ENCODE measurements around the gene ZNF33A. TPM values are rescaled to one million over a fixed set of nuclear protein-coding genes. Genes with fewer than 3 reads are reported as not detected.

ZNF33A gene
- total and polyA plus RNA-seq, 2 of the 4 experiments (the other 2 are of a cell fraction) = 5.6 to 14.3 TPM

GRCh38 chr10:38094158-38094926 lies 83.9 kb downstream of the ZNF33A start, which contains the start of gene ZNF37A (continued):
- TF ChIP-seq CHD1 (IDR thresholded peaks at IDR 0.05; ENCODE audit: low read depth, low read length) (no peak), RFX5 (IDR thresholded peaks at IDR 0.05; ENCODE audit: low read depth, low read length) (no peak), POLR2A (IDR thresholded peaks at IDR 0.05; ENCODE audit: low read depth, low read length) (0 out of 2 replicates have a peak, but pooled peaks have one; percentile 49)

DNA sequence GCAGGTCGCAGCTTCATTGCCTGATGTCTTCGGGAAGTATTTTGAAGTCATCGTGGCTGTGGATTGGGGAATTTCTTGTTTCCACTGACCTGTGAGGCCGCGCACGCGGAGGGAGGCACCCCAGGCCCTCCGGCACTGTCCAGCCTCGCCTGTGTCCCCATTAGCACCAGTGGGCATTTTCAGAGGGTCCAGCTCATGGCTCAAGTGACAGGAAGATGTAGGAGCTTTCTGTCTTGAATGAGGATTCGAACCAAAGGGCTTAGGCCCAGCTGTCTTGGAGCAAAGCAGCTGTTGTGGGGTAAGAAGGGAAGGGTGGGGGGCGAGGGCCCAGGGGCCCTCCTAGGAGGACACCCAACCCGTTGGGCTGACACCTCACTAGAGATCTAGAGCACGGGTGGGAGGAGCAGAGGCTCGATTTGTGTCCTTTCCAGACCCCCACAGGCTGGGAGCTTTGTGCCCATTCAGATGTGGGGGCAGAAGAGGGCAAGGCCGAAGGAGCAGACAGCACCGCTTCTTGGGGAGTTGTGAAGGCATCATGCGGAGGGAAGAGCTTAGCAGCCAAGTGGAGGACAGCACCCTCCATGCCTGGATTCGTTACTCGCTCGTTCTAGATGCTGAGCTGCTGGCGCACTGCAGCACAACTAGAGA lies 84.6 kb downstream of the ZNF33A start:
- dilution Hi-C loops (cut with HindIII; ENCODE audit: low sequenced_read_pairs, unreplicated experiment) = no loop called here
- H4K20me1 ChIP-seq (ENCODE audit: insufficient read depth, low read length) = no peaks in the 10 kb centered on the region
- H3K4me1 ChIP-seq (ENCODE audit: control insufficient read depth, insufficient read depth, low read length) = no peaks in the 10 kb centered on the region; the same call in 1 of the 2 replicates
- POLR2A ChIA-PET (ENCODE audit: unreplicated experiment) = no interaction called here
- 0 out of 2 replicates have a peak, but pooled peaks cover 5% of the 10 kb centered on the region for H3K9me1 ChIP-seq (ENCODE audit: insufficient read depth, low read length)
- CTCF ChIA-PET = interaction anchor here (1.8 kb wide), 1 partner anchor 118 kb away, joined by 4 read pairs; no protein-coding TSS in a partner anchor
- BruUV-seq (replicated peaks) = no TSS peak
- peak overlapping the region; percentile 78 for H3K4me2 ChIP-seq (ENCODE audit: low read depth, low read length)
- no peak for ATAC-seq (ENCODE audit: low read depth)
- no peaks in the 10 kb centered on the region for H3K27me3 ChIP-seq (ENCODE audit: control insufficient read depth, insufficient read depth, low read length)
- intact Hi-C loops (cut with micrococcal nuclease) = loop anchor here (1.0 to 2.0 kb wide), 2 partner anchors 85 to 118 kb away; partner anchors contain the start of genes ZNF25 and ZNF33A
- no peak overlapping the region for H2BK120ac ChIP-seq (ENCODE audit: low read depth, low read length)
- peak overlapping the region; percentile 47 for H3K56ac ChIP-seq (ENCODE audit: extremely low read depth, insufficient read depth, low read length)
- no peak overlapping the region for H2BK15ac ChIP-seq (ENCODE audit: low read depth, low read length)
- peak overlapping the region; percentile 71 for H3K4me3 ChIP-seq (ENCODE audit: insufficient read depth, low read depth, low read length)
- H3K79me1 ChIP-seq (ENCODE audit: low read depth in 1 of 2, low read length in 2 of 2) = peaks cover 11 to 17% of the 10 kb centered on the region in 2 experiments; a peak in 3 of 4 replicates
- H2AFZ ChIP-seq (replicated peaks; ENCODE audit: low read length, poor library complexity) = peak overlapping the region; percentile 99
- H2AK9ac ChIP-seq (replicated peaks; ENCODE audit: low read depth, low read length, poor library complexity) = peak overlapping the region; percentile 89
- H3K23ac ChIP-seq (ENCODE audit: low read depth, low read length) = peak overlapping the region; percentile 7; the same call in 1 of the 2 replicates
- peak overlapping the region; percentile 76 for H3K9ac ChIP-seq (ENCODE audit: low read depth, low read length)
- no peak overlapping the region for H2BK20ac ChIP-seq (ENCODE audit: low read depth, low read length)
- peak overlapping the region; percentile 47 for H4K5ac ChIP-seq (ENCODE audit: low read depth, low read length)
- peak overlapping the region; percentile 51 to 85; a peak in 3 of 4 replicates for H4K8ac ChIP-seq (ENCODE audit: low read depth in 2 of 2, low read length in 2 of 2)
- H2AK5ac ChIP-seq (ENCODE audit: low read depth, low read length) = peak overlapping the region; percentile 68
- H3K14ac ChIP-seq (replicated peaks; ENCODE audit: low read depth, low read length) = peak overlapping the region; percentile 60; the same call in 1 of the 2 replicates
- H3K4ac ChIP-seq (ENCODE audit: low read depth, low read length) = peak overlapping the region; percentile 84
- 17% methylated on average over 9 of the region's 21 CpGs; no CpG with 5 or more reads in 1 of the 2 experiments for WGBS, 2 experiments (ENCODE audit: extremely low coverage in 2 of 2, insufficient read length in 1 of 2)
- H3K9me3 ChIP-seq (ENCODE audit: control insufficient read depth, insufficient read depth, low read length) = no peaks in the 10 kb centered on the region
- H2BK5ac ChIP-seq (ENCODE audit: low read depth, low read length, poor library complexity, severe bottlenecking) = peak overlapping the region; percentile 67
- peak overlapping the region; percentile 83 for H3K27ac ChIP-seq (ENCODE audit: insufficient read depth, low read length)
- in situ Hi-C loops (cut with MboI; ENCODE audit: low sequenced_read_pairs) = no loop called here
- H3K18ac ChIP-seq (ENCODE audit: low read depth, low read length) = peak overlapping the region; percentile 36; the same call in 1 of the 2 replicates
- H3K36me3 ChIP-seq (ENCODE audit: control insufficient read depth, insufficient read depth, low read length) = peaks cover 9% of the 10 kb centered on the region
- DNase-seq = no peak
- H4K91ac ChIP-seq (ENCODE audit: insufficient read depth, low read depth, low read length) = no peak overlapping the region
- TF ChIP-seq MAFK (IDR thresholded peaks at IDR 0.05; ENCODE audit: low read depth, low read length) (no peak), FOS (IDR thresholded peaks at IDR 0.05; ENCODE audit: low read depth, low read length) (no peak), ELK1 (IDR thresholded peaks at IDR 0.05; ENCODE audit: borderline replicate concordance, low read depth, low read length) (no peak), MAZ (IDR thresholded peaks at IDR 0.05; ENCODE audit: borderline replicate concordance, low read depth, low read length) (no peak), NFE2L2 (IDR thresholded peaks at IDR 0.05; ENCODE audit: low read depth, low read length) (no peak), RCOR1 (IDR thresholded peaks at IDR 0.05; ENCODE audit: insufficient replicate concordance, low read length) (no peak), CEBPB (IDR thresholded peaks at IDR 0.05; ENCODE audit: low read depth, low read length) (no peak), MXI1 (IDR thresholded peaks at IDR 0.05; ENCODE audit: borderline replicate concordance, low read depth, low read length) (no peak), POLR2A (IDR thresholded peaks at IDR 0.05; ENCODE audit: low read depth, low read length) (no peak), CHD1 (IDR thresholded peaks at IDR 0.05; ENCODE audit: low read depth, low read length) (no peak), BHLHE40 (IDR thresholded peaks at IDR 0.05; ENCODE audit: low read depth, low read length) (no peak)
- TF ChIP-seq, protein P1, sequence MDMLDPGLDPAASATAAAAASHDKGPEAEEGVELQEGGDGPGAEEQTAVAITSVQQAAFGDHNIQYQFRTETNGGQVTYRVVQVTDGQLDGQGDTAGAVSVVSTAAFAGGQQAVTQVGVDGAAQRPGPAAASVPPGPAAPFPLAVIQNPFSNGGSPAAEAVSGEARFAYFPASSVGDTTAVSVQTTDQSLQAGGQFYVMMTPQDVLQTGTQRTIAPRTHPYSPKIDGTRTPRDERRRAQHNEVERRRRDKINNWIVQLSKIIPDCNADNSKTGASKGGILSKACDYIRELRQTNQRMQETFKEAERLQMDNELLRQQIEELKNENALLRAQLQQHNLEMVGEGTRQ (IDR thresholded peaks at IDR 0.05; ENCODE audit: low read depth, low read length) = no peak

Measured in IMR-90 (cell line).